ENCODE data around the gene RAD18.

The RAD18 gene

DNA sequence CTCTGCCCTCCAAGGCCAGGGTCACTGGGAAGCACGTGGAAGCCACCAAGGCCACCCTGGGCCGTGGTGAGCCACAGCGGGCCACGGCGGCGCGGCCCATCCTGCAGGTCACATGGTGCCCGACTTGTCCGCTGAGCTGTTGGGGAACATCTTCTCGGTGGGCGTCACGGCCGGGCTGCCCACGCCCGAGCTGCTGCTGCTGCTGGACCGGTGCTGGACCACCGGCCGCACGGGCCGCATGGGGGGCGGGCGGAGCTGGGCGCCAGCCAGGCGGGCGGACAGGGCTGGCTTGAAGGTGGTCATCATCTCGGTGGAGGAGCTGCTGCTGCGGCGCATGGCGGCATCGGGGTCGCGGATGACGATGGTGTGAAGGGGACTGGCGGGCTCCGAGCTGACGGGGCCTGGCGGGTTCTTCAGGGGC lies 22.1 kb upstream of the RAD18 start:
- DNase-seq (ENCODE audit: low read depth): no peak

GRCh38 chr3:8984526-8984925 lies 21.3 kb upstream of the RAD18 start:
- DNase-seq (ENCODE audit: low read depth): no peak

- no peak for DNase-seq (ENCODE audit: low read depth)
Observed at GRCh38 chr3:8984081-8984480, 20.8 kb upstream of the RAD18 start.

GRCh38 chr3:8983591-8983990 lies 20.3 kb upstream of the RAD18 start:
- DNase-seq (ENCODE audit: low read depth): no peak

GRCh38 chr3:8983026-8983425 lies 19.8 kb upstream of the RAD18 start:
- no peak for DNase-seq (ENCODE audit: low read depth)

GRCh38 chr3:8982509-8982908 lies 19.2 kb upstream of the RAD18 start:
- DNase-seq (ENCODE audit: low read depth): no peak

- no peak for DNase-seq (ENCODE audit: low read depth)
Observed at GRCh38 chr3:8981700-8982099, 18.4 kb upstream of the RAD18 start.

DNA sequence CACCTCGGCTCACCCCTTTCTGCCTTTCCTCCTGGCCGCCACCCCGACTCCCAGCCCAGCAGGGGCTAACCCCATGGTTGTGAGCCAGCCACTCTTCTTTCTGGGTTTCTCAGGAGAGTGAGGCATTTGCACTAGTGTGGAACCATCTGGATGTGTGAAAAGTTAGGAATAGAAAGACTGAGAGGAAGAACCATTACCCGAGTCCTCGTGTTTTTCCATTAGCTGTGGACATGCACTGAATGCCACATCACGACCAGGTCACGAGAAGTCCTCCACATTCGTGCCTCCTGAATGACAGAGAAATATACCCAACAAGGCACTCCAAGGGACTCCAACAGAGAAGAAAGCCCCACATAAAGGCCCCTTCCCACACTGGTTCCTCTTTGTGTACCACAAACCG lies 18.0 kb upstream of the RAD18 start:
- no peak for DNase-seq (ENCODE audit: low read depth)

DNA sequence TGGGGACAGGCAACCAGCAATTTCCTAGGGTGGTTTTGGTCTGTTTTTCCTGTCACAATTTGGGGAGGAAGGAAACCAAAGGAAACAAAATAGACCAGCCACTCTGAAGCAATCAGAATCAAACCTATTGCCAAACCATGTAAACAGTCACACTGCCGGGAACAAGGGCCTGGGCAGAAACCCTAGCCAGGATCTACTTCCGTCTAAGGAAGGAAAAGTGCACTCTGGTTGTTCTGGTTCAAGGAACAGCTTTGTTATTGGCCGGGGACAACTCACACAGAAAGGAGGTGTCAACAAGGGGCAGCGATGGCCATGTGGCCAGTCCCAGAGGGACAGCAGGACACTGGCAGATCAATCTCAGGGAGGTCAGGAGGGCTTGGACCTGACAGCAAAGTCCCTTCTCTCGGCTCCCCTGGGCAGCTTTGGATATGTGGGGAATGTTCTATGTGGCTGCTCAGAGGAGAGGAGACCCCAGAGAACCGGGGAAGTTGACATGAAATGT lies 17.5 kb upstream of the RAD18 start:
- no peak for DNase-seq (ENCODE audit: low read depth)

DNA sequence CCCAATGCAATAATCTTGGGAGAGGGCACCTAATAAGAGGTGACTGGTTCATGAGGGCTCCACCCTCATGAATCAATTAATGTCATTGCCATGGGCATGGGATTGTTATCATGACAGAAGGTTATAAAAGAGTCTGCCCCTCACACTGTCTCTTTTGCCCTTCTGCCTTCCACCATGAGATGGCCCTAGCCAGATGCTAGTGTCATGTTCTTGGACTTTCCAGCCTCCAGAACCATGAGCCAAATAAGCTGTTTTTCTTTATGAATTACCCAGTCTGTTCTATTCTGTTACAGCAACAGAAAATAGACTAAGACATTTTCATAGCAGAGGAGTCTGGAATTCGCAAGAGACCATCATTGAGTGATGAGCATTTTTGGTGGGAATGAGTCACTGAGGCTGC lies 16.0 kb upstream of the RAD18 start:
- no peak for DNase-seq (ENCODE audit: low read depth)

DNA sequence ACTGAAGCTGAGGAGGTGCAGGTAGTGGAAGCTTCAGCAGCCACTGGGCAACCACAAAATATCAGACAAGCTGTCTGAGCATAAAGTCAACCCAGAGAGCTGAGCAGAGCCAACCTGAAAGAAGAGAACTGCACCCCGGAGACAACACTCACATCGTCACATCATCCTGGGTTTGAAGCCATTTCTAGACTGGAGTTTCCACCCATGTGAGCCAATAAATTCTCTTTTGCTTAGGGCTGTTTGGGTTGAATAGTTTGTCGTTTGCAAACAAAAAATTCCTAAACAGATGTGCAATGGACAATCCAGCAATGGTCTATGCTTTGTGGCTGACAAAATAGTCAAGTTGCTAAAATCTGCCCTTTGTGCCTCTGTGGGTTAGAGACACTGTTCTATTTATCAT lies 15.3 kb upstream of the RAD18 start:
- no peak for DNase-seq (ENCODE audit: low read depth)

- DNase-seq (ENCODE audit: low read depth): no peak
Observed at GRCh38 chr3:8976540-8977182, 13.4 kb upstream of the RAD18 start.

GRCh38 chr3:8975081-8976020 lies 12.1 kb upstream of the RAD18 start:
- no peak for DNase-seq (ENCODE audit: low read depth)

DNA sequence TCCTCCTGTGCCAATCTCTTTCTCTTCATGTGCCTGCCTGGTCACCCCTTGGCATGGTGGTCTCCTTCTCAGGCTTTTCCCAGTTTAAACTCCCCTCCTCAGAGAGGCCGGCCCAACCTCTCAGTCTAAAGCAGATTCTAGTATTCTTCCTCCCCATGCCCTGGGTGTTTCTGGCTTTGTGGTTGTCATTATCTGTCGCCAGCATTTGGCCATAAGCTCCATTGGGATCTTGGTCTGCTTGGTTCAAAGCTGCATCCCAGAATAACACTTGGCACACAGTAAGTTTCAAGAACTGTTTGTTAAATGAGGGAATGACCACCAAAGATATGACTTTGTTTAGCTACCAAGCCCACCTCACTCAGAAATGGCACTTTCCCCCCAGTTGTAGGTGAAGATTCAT lies 11.2 kb upstream of the RAD18 start:
- no peak for DNase-seq (ENCODE audit: low read depth)

DNA sequence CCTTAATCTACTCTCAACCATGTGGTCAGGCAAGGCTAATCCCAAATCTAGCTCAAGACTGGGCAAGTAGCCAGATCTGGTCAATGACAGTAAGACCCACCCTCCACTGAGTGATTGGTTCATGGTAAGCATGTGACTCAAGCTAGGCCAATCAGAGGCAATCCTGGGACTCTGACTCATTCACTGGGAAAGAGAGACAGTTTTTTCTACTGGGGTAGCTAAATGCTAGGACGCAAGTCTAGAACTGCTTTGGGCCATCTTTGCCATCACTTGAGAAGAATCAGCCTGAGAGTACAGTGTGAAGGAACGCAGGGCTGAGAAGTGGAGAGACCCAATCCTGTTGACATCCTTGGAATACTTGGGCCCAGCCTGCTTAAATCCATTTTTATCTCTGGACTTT lies 9.4 kb upstream of the RAD18 start:
- no peak for DNase-seq (ENCODE audit: low read depth)

GRCh38 chr3:8970971-8971589 lies 7.8 kb upstream of the RAD18 start:
- peak; percentile 42 for DNase-seq (ENCODE audit: low read depth)

GRCh38 chr3:8969241-8969640 lies 6.0 kb upstream of the RAD18 start:
- no peak for DNase-seq (ENCODE audit: low read depth)

DNA sequence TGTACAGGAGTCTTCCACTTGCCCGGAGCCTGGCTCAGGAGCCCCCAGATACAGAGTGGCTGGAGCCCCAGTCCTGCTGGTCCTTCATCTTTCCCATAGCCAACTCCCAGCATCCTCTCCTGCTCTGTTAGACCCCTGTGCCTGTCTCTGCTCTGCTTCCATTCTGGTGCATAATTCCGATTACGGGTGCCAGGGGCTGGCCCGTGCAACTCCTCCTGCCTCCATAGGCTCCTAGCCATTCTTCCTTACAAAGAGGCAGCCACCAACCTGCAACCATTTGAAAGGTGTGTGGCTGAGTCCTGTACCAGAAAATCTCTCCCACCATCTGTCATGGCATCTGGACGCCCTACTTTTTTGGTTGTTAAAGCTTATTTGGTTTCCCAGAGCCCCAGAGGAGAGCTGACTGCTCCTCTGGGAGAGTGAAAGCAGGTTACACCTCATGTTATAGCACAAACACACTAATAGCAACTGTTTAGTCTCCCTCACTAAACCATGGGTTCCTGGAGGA lies 5.2 kb upstream of the RAD18 start:
- no peak for DNase-seq (ENCODE audit: low read depth)

DNA sequence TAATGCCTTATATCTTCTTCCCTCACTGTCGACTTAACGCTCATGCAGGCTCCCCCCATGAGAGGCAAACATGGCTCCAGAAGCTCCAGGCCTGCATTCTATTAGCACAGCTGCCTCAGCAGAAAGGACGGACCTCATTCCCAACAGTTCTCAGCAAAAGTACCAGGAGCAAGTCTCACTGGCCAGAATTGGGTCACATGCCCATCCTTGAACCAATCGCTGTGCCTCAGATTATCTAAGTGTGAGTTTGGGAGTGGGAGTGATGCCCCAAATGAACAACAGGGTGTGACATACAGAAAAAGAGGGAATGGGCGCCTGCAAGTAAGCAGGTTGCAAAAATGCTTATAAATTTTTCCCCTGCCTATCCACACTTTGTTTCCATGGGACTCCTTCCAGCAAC lies 4.3 kb upstream of the RAD18 start:
- no peak for DNase-seq (ENCODE audit: low read depth)

- no peak for DNase-seq (ENCODE audit: low read depth)
Observed at GRCh38 chr3:8966820-8967348, 3.6 kb upstream of the RAD18 start.

DNA sequence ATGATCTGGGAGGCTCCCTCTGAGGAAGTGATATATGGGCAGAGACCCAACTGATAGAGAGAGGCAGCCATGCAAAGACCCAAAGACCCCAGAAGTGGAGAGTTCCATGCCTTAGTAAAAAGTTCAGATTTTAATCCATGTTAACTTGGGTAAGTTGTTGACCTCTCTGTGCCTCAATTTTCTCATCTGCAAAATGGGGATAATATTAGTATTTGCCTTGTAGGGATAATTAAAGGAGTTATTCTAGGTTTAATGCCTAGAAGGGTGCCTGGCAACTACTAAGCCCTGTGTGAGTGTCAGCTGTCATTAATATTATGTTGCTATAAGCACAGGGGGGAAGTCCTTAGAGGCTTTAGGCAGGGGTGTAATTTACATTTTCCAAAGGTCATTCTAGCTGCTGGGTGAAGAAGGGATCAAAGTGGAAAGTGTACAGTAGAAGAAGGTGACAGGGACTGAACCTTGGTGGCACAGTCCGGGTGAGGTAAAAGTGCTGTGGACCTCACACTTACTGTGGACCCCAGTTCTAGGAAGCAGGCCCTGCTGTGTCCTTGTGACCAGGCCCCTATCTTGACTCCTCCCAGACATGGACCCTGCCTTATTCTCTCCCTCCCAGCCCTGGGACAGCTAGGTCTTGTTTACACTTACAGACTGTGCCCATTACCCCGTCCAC lies 3.0 kb upstream of the RAD18 start:
- DNase-seq (ENCODE audit: low read depth): no peak

All from activated T-helper 1 cell treated with Interleukin-2 at 50 U/mL for 16 hours (primary cell).